Measurements from ENCODE around the gene TTC29.
"Not testable (repeated sequence)": the region's sequence is repeated elsewhere in the genome, so short reads cannot be mapped to it uniquely, and the experiment has no call there.

The TTC29 gene

GRCh38 chr4:146763560-146763959 lies 182.1 kb downstream of the TTC29 start:
- no peaks in the 10 kb centered on the region for H3K36me3 ChIP-seq (ENCODE audit: control insufficient read depth, insufficient read depth, low read length)
- no peaks in the 10 kb centered on the region for H3K9me3 ChIP-seq (ENCODE audit: control insufficient read depth, low read length)
- no peak overlapping the region for H3K4me3 ChIP-seq (ENCODE audit: insufficient read depth, low read depth, low read length, poor library complexity, severe bottlenecking)
- DNase-seq, result no peak
- H3K27ac ChIP-seq (ENCODE audit: insufficient read depth, low read length, poor library complexity, severe bottlenecking), result no peak overlapping the region
- H3K4me1 ChIP-seq (ENCODE audit: control insufficient read depth, insufficient read depth, low read length, poor library complexity, severe bottlenecking), result no peaks in the 10 kb centered on the region
- H3K27me3 ChIP-seq (replicated peaks; ENCODE audit: control insufficient read depth, insufficient read depth, low read length, poor library complexity, severe bottlenecking), result no peaks in the 10 kb centered on the region

DNA sequence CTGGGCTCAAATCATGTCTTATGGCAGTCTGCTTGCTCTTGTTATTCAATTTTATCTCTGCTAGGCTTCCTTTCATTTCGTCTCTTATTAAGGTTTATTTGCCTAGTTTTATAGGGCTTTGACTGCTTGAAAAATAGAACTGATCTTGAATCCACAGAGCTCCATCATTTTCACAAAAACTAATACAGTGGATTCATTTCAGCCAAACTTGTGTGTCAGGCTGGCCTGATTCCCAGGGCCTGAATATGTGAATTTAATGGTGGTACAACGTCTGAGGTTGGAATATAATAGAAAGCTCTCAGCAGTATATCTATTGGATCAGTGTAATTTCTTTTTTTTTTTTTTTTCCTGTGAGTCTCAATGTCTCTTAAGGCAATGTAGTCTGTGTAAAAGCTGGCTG lies 183.6 kb downstream of the TTC29 start:
- no peak overlapping the region for H3K4me3 ChIP-seq (ENCODE audit: insufficient read depth, low read depth, low read length, poor library complexity, severe bottlenecking)
- no peaks in the 10 kb centered on the region for H3K27me3 ChIP-seq (replicated peaks; ENCODE audit: control insufficient read depth, insufficient read depth, low read length, poor library complexity, severe bottlenecking)
- H3K4me1 ChIP-seq (ENCODE audit: control insufficient read depth, insufficient read depth, low read length, poor library complexity, severe bottlenecking), result no peaks in the 10 kb centered on the region
- no peaks in the 10 kb centered on the region for H3K9me3 ChIP-seq (ENCODE audit: control insufficient read depth, low read length)
- H3K36me3 ChIP-seq (ENCODE audit: control insufficient read depth, insufficient read depth, low read length), result no peaks in the 10 kb centered on the region
- DNase-seq, result no peak
- H3K27ac ChIP-seq (ENCODE audit: insufficient read depth, low read length, poor library complexity, severe bottlenecking), result no peak overlapping the region

- Histone ChIP-seq H3K4me3 (ENCODE audit: insufficient read depth, low read depth, low read length, poor library complexity, severe bottlenecking) (no peak overlapping the region), H3K4me1 (ENCODE audit: control insufficient read depth, insufficient read depth, low read length, poor library complexity, severe bottlenecking) (no peaks in the 10 kb centered on the region), H3K27ac (ENCODE audit: insufficient read depth, low read length, poor library complexity, severe bottlenecking) (no peak overlapping the region), H3K27me3 (replicated peaks; ENCODE audit: control insufficient read depth, insufficient read depth, low read length, poor library complexity, severe bottlenecking) (no peaks in the 10 kb centered on the region), H3K36me3 (ENCODE audit: control insufficient read depth, insufficient read depth, low read length) (no peaks in the 10 kb centered on the region), H3K9me3 (ENCODE audit: control insufficient read depth, low read length) (no peaks in the 10 kb centered on the region)
- no peak for DNase-seq
These were observed 203.2 kb downstream of the TTC29 start for GRCh38 chr4:146742416-146742815.

GRCh38 chr4:146739182-146739581 lies 206.5 kb downstream of the TTC29 start:
- Histone ChIP-seq H3K27me3 (replicated peaks; ENCODE audit: control insufficient read depth, insufficient read depth, low read length, poor library complexity, severe bottlenecking) (no peaks in the 10 kb centered on the region), H3K36me3 (ENCODE audit: control insufficient read depth, insufficient read depth, low read length) (no peaks in the 10 kb centered on the region), H3K9me3 (ENCODE audit: control insufficient read depth, low read length) (no peaks in the 10 kb centered on the region), H3K27ac (ENCODE audit: insufficient read depth, low read length, poor library complexity, severe bottlenecking) (no peak overlapping the region), H3K4me1 (ENCODE audit: control insufficient read depth, insufficient read depth, low read length, poor library complexity, severe bottlenecking) (no peaks in the 10 kb centered on the region), H3K4me3 (ENCODE audit: insufficient read depth, low read depth, low read length, poor library complexity, severe bottlenecking) (no peak overlapping the region)
- DNase-seq, result no peak

- DNase-seq; H3K36me3 ChIP-seq (ENCODE audit: control insufficient read depth, insufficient read depth, low read length); H3K4me3 ChIP-seq (ENCODE audit: insufficient read depth, low read depth, low read length, poor library complexity, severe bottlenecking); H3K27me3 ChIP-seq (replicated peaks; ENCODE audit: control insufficient read depth, insufficient read depth, low read length, poor library complexity, severe bottlenecking); H3K27ac ChIP-seq (ENCODE audit: insufficient read depth, low read length, poor library complexity, severe bottlenecking); H3K4me1 ChIP-seq (ENCODE audit: control insufficient read depth, insufficient read depth, low read length, poor library complexity, severe bottlenecking); H3K9me3 ChIP-seq (ENCODE audit: control insufficient read depth, low read length): not testable (repeated sequence)
These were observed 222.1 kb downstream of the TTC29 start for GRCh38 chr4:146723519-146723918.

GRCh38 chr4:146709956-146710355 lies 235.7 kb downstream of the TTC29 start:
- H3K9me3 ChIP-seq (ENCODE audit: control insufficient read depth, low read length), result no peaks in the 10 kb centered on the region
- H3K4me1 ChIP-seq (ENCODE audit: control insufficient read depth, insufficient read depth, low read length, poor library complexity, severe bottlenecking), result no peaks in the 10 kb centered on the region
- H3K36me3 ChIP-seq (ENCODE audit: control insufficient read depth, insufficient read depth, low read length), result no peaks in the 10 kb centered on the region
- H3K4me3 ChIP-seq (ENCODE audit: insufficient read depth, low read depth, low read length, poor library complexity, severe bottlenecking), result no peak overlapping the region
- DNase-seq, result no peak
- H3K27ac ChIP-seq (ENCODE audit: insufficient read depth, low read length, poor library complexity, severe bottlenecking), result no peak overlapping the region
- no peaks in the 10 kb centered on the region for H3K27me3 ChIP-seq (replicated peaks; ENCODE audit: control insufficient read depth, insufficient read depth, low read length, poor library complexity, severe bottlenecking)

GRCh38 chr4:146699910-146700309 lies 245.8 kb downstream of the TTC29 start:
- no peak for DNase-seq
- Histone ChIP-seq H3K9me3 (ENCODE audit: control insufficient read depth, low read length) (no peaks in the 10 kb centered on the region), H3K36me3 (ENCODE audit: control insufficient read depth, insufficient read depth, low read length) (no peaks in the 10 kb centered on the region), H3K4me3 (ENCODE audit: insufficient read depth, low read depth, low read length, poor library complexity, severe bottlenecking) (no peak overlapping the region), H3K27me3 (replicated peaks; ENCODE audit: control insufficient read depth, insufficient read depth, low read length, poor library complexity, severe bottlenecking) (no peaks in the 10 kb centered on the region), H3K4me1 (ENCODE audit: control insufficient read depth, insufficient read depth, low read length, poor library complexity, severe bottlenecking) (no peaks in the 10 kb centered on the region), H3K27ac (ENCODE audit: insufficient read depth, low read length, poor library complexity, severe bottlenecking) (no peak overlapping the region)

GRCh38 chr4:146674829-146675570 lies 270.7 kb downstream of the TTC29 start:
- H3K9me3 ChIP-seq (ENCODE audit: control insufficient read depth, low read length), result no peaks in the 10 kb centered on the region
- no peaks in the 10 kb centered on the region for H3K27me3 ChIP-seq (replicated peaks; ENCODE audit: control insufficient read depth, insufficient read depth, low read length, poor library complexity, severe bottlenecking)
- H3K36me3 ChIP-seq (ENCODE audit: control insufficient read depth, insufficient read depth, low read length), result no peaks in the 10 kb centered on the region
- H3K4me3 ChIP-seq (ENCODE audit: insufficient read depth, low read depth, low read length, poor library complexity, severe bottlenecking), result no peak overlapping the region
- H3K27ac ChIP-seq (ENCODE audit: insufficient read depth, low read length, poor library complexity, severe bottlenecking), result no peak overlapping the region
- no peak for DNase-seq
- no peaks in the 10 kb centered on the region for H3K4me1 ChIP-seq (ENCODE audit: control insufficient read depth, insufficient read depth, low read length, poor library complexity, severe bottlenecking)

DNA sequence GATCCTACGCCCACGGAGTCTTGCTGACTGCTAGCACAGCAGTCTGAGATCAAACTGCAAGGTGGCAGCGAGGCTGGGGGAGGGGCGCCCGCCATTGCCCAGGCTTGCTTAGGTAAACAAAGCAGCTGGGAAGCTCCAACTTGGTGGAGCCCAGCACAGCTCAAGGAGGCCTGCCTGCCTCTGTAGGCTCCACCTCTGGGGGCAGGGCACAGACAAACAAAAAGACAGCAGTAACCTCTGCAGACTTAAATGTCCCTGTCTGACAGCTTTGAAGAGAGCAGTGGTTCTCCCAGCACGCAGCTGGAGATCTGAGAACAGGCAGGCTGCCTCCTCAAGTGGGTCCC lies 281.7 kb downstream of the TTC29 start:
- H3K27ac ChIP-seq (ENCODE audit: insufficient read depth, low read length, poor library complexity, severe bottlenecking); DNase-seq: not testable (repeated sequence)

GRCh38 chr4:146661367-146661766 lies 284.3 kb downstream of the TTC29 start:
- no peak for DNase-seq
- no peaks in the 10 kb centered on the region for H3K4me1 ChIP-seq (ENCODE audit: control insufficient read depth, insufficient read depth, low read length, poor library complexity, severe bottlenecking)
- no peak overlapping the region for H3K27ac ChIP-seq (ENCODE audit: insufficient read depth, low read length, poor library complexity, severe bottlenecking)
- no peaks in the 10 kb centered on the region for H3K9me3 ChIP-seq (ENCODE audit: control insufficient read depth, low read length)
- no peaks in the 10 kb centered on the region for H3K36me3 ChIP-seq (ENCODE audit: control insufficient read depth, insufficient read depth, low read length)
- peaks cover 4% of the 10 kb centered on the region for H3K27me3 ChIP-seq (replicated peaks; ENCODE audit: control insufficient read depth, insufficient read depth, low read length, poor library complexity, severe bottlenecking)
- H3K4me3 ChIP-seq (ENCODE audit: insufficient read depth, low read depth, low read length, poor library complexity, severe bottlenecking), result no peak overlapping the region

More for the DNA sequence above, 281.7 kb downstream of the TTC29 start:
- not testable (repeated sequence) for H3K27me3 ChIP-seq (replicated peaks; ENCODE audit: control insufficient read depth, insufficient read depth, low read length, poor library complexity, severe bottlenecking); H3K36me3 ChIP-seq (ENCODE audit: control insufficient read depth, insufficient read depth, low read length); H3K9me3 ChIP-seq (ENCODE audit: control insufficient read depth, low read length); H3K4me1 ChIP-seq (ENCODE audit: control insufficient read depth, insufficient read depth, low read length, poor library complexity, severe bottlenecking); H3K4me3 ChIP-seq (ENCODE audit: insufficient read depth, low read depth, low read length, poor library complexity, severe bottlenecking)

Data from effector memory CD4-positive, alpha-beta T cell (primary cell).